ENCODE data around the gene DOCK8. TPM values are rescaled to one million over a fixed set of nuclear protein-coding genes. Genes with fewer than 3 reads are reported as not detected.
A peak's percentile ranks its signal among the peaks of the same experiment; 100 is the strongest.

DOCK8 gene
- total RNA-seq, 4 donors from 2014 or later: 18.1 to 33.3 (median 28.6) TPM

GRCh38 chr9:341634-342421 lies 127.2 kb downstream of the DOCK8 start:
- ATAC-seq (ENCODE audit: low FRiP score): no peak
- TF ChIP-seq CTCF (IDR thresholded peaks at IDR 0.05): no peak
- DNase-seq (ENCODE audit: low spot score): no peak

- ATAC-seq (ENCODE audit: low FRiP score): no peak
- DNase-seq (ENCODE audit: low spot score): no peak
- no peak for TF ChIP-seq CTCF (IDR thresholded peaks at IDR 0.05)
These were observed 129.1 kb downstream of the DOCK8 start for GRCh38 chr9:343773-344172.

GRCh38 chr9:346111-346571 lies 131.5 kb downstream of the DOCK8 start:
- TF ChIP-seq CTCF (IDR thresholded peaks at IDR 0.05): no peak
- ATAC-seq (ENCODE audit: low FRiP score): no peak
- DNase-seq (ENCODE audit: low spot score): no peak

DNA sequence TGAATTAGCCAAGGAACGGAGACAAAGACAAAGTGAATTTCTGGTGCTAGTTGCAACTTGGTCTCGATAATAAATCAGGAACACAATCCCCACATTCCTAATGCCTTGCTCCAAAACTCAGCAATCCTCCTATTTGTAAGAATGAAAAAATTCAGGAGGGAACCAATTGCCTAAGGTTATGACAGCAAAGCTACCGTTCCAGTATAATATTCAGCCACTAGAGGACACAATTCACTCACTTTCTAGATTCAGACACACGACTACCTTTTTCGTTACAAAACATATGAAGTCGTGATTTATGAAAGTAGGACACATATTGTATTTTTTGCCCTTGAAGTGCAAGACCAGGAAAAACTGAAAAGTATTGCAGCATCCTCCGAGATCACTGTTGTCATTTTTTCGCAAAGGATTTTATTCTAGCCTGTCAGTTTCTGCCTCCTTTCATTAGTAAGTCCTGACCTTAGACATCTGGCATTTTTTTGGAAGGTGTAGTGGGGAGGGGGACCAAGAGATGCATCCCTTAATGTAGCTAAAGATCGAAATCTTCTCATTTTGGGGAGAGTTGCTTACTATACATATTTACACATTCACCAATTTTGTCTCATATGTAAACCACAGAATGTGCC lies 133.1 kb downstream of the DOCK8 start:
- no peak for TF ChIP-seq CTCF (IDR thresholded peaks at IDR 0.05)
- ATAC-seq (ENCODE audit: low FRiP score): peak; percentile 64
- no peak for DNase-seq (ENCODE audit: low spot score)

- no peak for ATAC-seq (ENCODE audit: low FRiP score)
- TF ChIP-seq CTCF (IDR thresholded peaks at IDR 0.05): no peak
- no peak for DNase-seq (ENCODE audit: low spot score)
These were observed 135.7 kb downstream of the DOCK8 start for GRCh38 chr9:350384-350783.

DNA sequence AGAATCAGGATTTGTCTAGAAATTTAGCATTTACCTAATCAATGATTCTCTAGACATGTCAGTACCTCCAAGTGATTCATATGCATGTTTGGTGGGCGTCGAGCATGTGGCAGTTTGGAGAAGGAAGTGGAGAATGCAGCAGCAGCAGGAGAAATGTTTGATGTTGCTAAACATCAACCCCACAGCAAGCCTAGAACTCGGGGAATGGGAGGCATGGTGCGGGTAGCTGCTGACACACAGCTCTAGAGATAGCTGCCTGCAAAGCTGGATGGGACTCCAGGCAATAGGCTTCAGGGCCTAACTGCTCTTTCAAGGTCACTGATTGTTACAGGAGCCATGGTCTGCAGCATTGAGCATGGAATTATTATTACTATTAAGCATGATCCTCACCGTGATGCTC lies 137.3 kb downstream of the DOCK8 start:
- no peak for ATAC-seq (ENCODE audit: low FRiP score)

More for the DNA sequence above, 137.3 kb downstream of the DOCK8 start:
- no peak for TF ChIP-seq CTCF (IDR thresholded peaks at IDR 0.05)
- DNase-seq (ENCODE audit: low spot score): no peak
